ENCODE measurements around the gene GOT1.

The GOT1 gene

DNA sequence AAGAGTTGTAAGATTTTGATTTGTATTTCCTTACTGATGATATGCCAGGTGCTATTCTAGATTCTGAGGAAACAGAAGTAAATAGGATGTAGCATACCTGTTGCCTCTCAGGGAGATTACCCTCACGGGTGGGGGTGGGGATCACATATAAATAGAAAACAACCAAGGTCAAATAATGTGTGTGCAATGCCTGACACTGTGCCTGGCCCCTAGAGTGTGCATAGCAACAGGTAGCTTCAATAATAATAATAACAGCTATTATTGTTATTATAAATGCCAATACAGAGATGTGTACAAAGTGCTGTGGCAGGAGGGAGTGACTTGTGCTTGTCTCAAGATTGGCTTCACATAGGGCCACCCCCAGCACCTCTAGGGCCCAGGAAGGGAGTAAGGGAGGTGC is 77.2 kb downstream of the GOT1 start:
- no peak for DNase-seq

DNA sequence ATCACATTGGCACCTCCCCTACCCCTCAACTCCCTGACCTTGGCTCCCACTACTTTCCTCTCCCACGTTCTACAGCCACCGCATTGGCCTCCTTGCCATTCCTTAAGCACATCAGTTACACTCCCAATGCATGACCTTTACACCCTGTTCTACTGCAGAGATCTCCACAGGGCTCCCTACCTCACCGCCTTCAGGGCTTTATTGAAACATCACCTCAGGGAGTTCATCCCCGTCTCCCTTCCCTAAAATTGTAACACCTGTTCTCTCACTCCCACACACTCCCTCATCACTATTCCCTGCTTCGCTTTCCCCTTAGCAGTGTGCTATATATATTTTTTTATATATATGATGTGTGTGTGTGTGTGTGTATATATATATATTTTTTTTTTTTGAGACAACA is 82.8 kb downstream of the GOT1 start:
- DNase-seq = no peak
